WTC11 (cell line): ENCODE results near the gene SLC45A1. TPM values are rescaled to one million over a fixed set of nuclear protein-coding genes. Genes with fewer than 3 reads are reported as not detected.

Experiments
- ARID4B ChIP-seq: sonication (generic); formaldehyde crosslinking; IDR thresholded peaks from 2 replicates; pipeline ENCODE4 v1.8.0; 2023; ENCODE audit warnings: missing genetic modification reagents, mild to moderate bottlenecking, borderline replicate concordance
- ATF1 ChIP-seq: sonication (generic); formaldehyde crosslinking; IDR thresholded peaks from 2 replicates; pipeline ENCODE4 v1.8.1; 2023; ENCODE audit warnings: mild to moderate bottlenecking, moderate library complexity, missing genetic modification reagents
- CBFB ChIP-seq: sonication (generic); formaldehyde crosslinking; IDR thresholded peaks from 2 replicates; pipeline ENCODE4 v1.8.1; 2022; ENCODE audit warnings: mild to moderate bottlenecking, low read depth, missing genetic modification reagents
- CREM ChIP-seq: sonication (generic); formaldehyde crosslinking; IDR thresholded peaks from 2 replicates; pipeline ENCODE4 v1.8.1; 2022; ENCODE audit warnings: mild to moderate bottlenecking, missing genetic modification reagents, moderate library complexity
- E2F4 ChIP-seq: sonication (generic); formaldehyde crosslinking; IDR thresholded peaks from 2 replicates; pipeline ENCODE4 v1.8.1; 2022; ENCODE audit warnings: low read depth, mild to moderate bottlenecking, moderate library complexity, missing genetic modification reagents, borderline replicate concordance
- ELF4 ChIP-seq: sonication (generic); formaldehyde crosslinking; IDR thresholded peaks from 2 replicates; pipeline ENCODE4 v1.8.1; 2022; ENCODE audit warnings: low read depth, mild to moderate bottlenecking, moderate library complexity, missing genetic modification reagents
- ETV6 ChIP-seq: sonication (generic); formaldehyde crosslinking; IDR thresholded peaks from 2 replicates; pipeline ENCODE4 v1.8.1; 2022; ENCODE audit warnings: mild to moderate bottlenecking, missing genetic modification reagents
- FOXK1 ChIP-seq: sonication (generic); formaldehyde crosslinking; IDR thresholded peaks from 2 replicates; pipeline ENCODE4 v1.8.0; 2022; ENCODE audit warnings: mild to moderate bottlenecking, moderate library complexity, missing genetic modification reagents
- FOXP1 ChIP-seq: sonication (generic); formaldehyde crosslinking; IDR thresholded peaks from 2 replicates; pipeline ENCODE4 v1.8.0; 2022; ENCODE audit warnings: missing genetic modification reagents, mild to moderate bottlenecking, moderate library complexity, borderline replicate concordance
- IRF1 ChIP-seq: sonication (generic); formaldehyde crosslinking; IDR thresholded peaks from 2 replicates; pipeline ENCODE4 v1.8.0; 2023; ENCODE audit warnings: missing genetic modification reagents
- MAX ChIP-seq: sonication (generic); formaldehyde crosslinking; IDR thresholded peaks from 2 replicates; pipeline ENCODE4 v1.8.0; 2022; ENCODE audit warnings: mild to moderate bottlenecking, missing genetic modification reagents
- PRRX2 ChIP-seq: fragments of 250-450 bp; sonication (Bioruptor Pico); IDR thresholded peaks from 2 replicates; pipeline ENCODE4 v1.8.0; 2021; ENCODE audit warnings: mild to moderate bottlenecking
- RELA ChIP-seq: sonication (generic); formaldehyde crosslinking; IDR thresholded peaks from 2 replicates; pipeline ENCODE4 v1.8.1; 2022; ENCODE audit warnings: missing genetic modification reagents, mild to moderate bottlenecking, borderline replicate concordance
- TCF7 ChIP-seq: sonication (generic); formaldehyde crosslinking; IDR thresholded peaks from 2 replicates; pipeline ENCODE4 v1.8.0; 2022; ENCODE audit warnings: mild to moderate bottlenecking, low read depth, missing genetic modification reagents, moderate library complexity
- TEAD4 ChIP-seq: sonication (generic); formaldehyde crosslinking; IDR thresholded peaks from 2 replicates; pipeline ENCODE4 v1.8.0; 2022; ENCODE audit warnings: mild to moderate bottlenecking, missing genetic modification reagents
- ZNF396 ChIP-seq: fragments of 250-450 bp; sonication (Bioruptor Pico); IDR thresholded peaks from 2 replicates; pipeline ENCODE4 v1.8.0; 2021; ENCODE audit warnings: mild to moderate bottlenecking, moderate library complexity, borderline replicate concordance
- ZNF512 ChIP-seq: sonication (generic); formaldehyde crosslinking; IDR thresholded peaks from 2 replicates; pipeline ENCODE4 v1.8.1; 2022; ENCODE audit warnings: missing genetic modification reagents, borderline replicate concordance
- total RNA-seq: library from RNA; stranded (reverse); gene quantifications from 3 replicates; pipeline ENCODE4 v1.2.3, GENCODE V29; 2021
- TF ChIP-seq, protein P1 (sequence below): sonication (generic); formaldehyde crosslinking; IDR thresholded peaks from 2 replicates; pipeline ENCODE4 v1.8.1; 2022; ENCODE audit warnings: low read depth, missing genetic modification reagents, borderline replicate concordance
- TF ChIP-seq, protein P2 (sequence below): sonication (generic); formaldehyde crosslinking; IDR thresholded peaks from 2 replicates; pipeline ENCODE4 v1.8.1; 2023; ENCODE audit warnings: mild to moderate bottlenecking, missing genetic modification reagents, borderline replicate concordance
- TF ChIP-seq, protein P3 (sequence below): sonication (generic); formaldehyde crosslinking; conservative IDR thresholded peaks from 2 replicates; pipeline ENCODE4 v1.8.1; 2022; ENCODE audit warnings: mild to moderate bottlenecking, missing genetic modification reagents

Gene SLC45A1
- total RNA-seq, 1 experiment from 2014 or later, result 2.3 TPM

GRCh38 chr1:8317647-8318381 lies at the start of gene SLC45A1 (continued):
- peak; percentile 87; the same call in 1 of the 2 replicates for TF ChIP-seq ELF4
- peak; percentile 85; the same call in 1 of the 2 replicates for TF ChIP-seq FOXP1 (CRISPR knock-in tag)
- peak; percentile 33; the same call in 1 of the 2 replicates for TF ChIP-seq FOXK1 (CRISPR knock-in tag)
- TF ChIP-seq ZNF396, result no peak
- TF ChIP-seq, protein P1, sequence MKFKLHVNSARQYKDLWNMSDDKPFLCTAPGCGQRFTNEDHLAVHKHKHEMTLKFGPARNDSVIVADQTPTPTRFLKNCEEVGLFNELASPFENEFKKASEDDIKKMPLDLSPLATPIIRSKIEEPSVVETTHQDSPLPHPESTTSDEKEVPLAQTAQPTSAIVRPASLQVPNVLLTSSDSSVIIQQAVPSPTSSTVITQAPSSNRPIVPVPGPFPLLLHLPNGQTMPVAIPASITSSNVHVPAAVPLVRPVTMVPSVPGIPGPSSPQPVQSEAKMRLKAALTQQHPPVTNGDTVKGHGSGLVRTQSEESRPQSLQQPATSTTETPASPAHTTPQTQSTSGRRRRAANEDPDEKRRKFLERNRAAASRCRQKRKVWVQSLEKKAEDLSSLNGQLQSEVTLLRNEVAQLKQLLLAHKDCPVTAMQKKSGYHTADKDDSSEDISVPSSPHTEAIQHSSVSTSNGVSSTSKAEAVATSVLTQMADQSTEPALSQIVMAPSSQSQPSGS (CRISPR knock-in tag), result no peak
- peak; percentile 89 for TF ChIP-seq CREM
- no peak for TF ChIP-seq PRRX2 (CRISPR knock-in tag)
- TF ChIP-seq CBFB, result 0 out of 2 replicates have a peak, but pooled peaks have one; percentile 19
- TF ChIP-seq, protein P2, sequence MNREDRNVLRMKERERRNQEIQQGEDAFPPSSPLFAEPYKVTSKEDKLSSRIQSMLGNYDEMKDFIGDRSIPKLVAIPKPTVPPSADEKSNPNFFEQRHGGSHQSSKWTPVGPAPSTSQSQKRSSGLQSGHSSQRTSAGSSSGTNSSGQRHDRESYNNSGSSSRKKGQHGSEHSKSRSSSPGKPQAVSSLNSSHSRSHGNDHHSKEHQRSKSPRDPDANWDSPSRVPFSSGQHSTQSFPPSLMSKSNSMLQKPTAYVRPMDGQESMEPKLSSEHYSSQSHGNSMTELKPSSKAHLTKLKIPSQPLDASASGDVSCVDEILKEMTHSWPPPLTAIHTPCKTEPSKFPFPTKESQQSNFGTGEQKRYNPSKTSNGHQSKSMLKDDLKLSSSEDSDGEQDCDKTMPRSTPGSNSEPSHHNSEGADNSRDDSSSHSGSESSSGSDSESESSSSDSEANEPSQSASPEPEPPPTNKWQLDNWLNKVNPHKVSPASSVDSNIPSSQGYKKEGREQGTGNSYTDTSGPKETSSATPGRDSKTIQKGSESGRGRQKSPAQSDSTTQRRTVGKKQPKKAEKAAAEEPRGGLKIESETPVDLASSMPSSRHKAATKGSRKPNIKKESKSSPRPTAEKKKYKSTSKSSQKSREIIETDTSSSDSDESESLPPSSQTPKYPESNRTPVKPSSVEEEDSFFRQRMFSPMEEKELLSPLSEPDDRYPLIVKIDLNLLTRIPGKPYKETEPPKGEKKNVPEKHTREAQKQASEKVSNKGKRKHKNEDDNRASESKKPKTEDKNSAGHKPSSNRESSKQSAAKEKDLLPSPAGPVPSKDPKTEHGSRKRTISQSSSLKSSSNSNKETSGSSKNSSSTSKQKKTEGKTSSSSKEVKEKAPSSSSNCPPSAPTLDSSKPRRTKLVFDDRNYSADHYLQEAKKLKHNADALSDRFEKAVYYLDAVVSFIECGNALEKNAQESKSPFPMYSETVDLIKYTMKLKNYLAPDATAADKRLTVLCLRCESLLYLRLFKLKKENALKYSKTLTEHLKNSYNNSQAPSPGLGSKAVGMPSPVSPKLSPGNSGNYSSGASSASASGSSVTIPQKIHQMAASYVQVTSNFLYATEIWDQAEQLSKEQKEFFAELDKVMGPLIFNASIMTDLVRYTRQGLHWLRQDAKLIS (CRISPR knock-in tag), result no peak
- TF ChIP-seq ARID4B (CRISPR knock-in tag), result no peak; the same call in 1 of the 2 replicates
- TF ChIP-seq, protein P3, sequence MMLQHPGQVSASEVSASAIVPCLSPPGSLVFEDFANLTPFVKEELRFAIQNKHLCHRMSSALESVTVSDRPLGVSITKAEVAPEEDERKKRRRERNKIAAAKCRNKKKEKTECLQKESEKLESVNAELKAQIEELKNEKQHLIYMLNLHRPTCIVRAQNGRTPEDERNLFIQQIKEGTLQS (CRISPR knock-in tag), result no peak
- TF ChIP-seq ETV6 (CRISPR knock-in tag), result peak; percentile 23; the same call in 1 of the 2 replicates
- peak; percentile 61; the same call in 1 of the 2 replicates for TF ChIP-seq E2F4 (CRISPR knock-in tag)
- no peak for TF ChIP-seq IRF1
- TF ChIP-seq TEAD4 (CRISPR knock-in tag), result no peak; the same call in 1 of the 2 replicates
- TF ChIP-seq MAX (CRISPR knock-in tag), result peak; percentile 74; the same call in 1 of the 2 replicates
- no peak for TF ChIP-seq RELA (CRISPR knock-in tag)
- TF ChIP-seq ATF1, result 0 out of 2 replicates have a peak, but pooled peaks have one; percentile 55
- no peak for TF ChIP-seq ZNF512 (CRISPR knock-in tag)
- TF ChIP-seq TCF7, result no peak
